GM12864 (cell line): ENCODE data around the gene HSPA9.
"Not testable (repeated sequence)": the region's sequence is repeated elsewhere in the genome, so short reads cannot be mapped to it uniquely, and the experiment has no call there.

Experiments used
- DNase-seq: peaks from one replicate; pipeline ENCODE4 v3.0.0-alpha.2; 2011; ENCODE audit warnings: low read depth
- H3K4me3 ChIP-seq: 2 replicates; pipeline ENCODE4 v1.5.1; 2011; ENCODE audit warnings: mild to moderate bottlenecking, low read depth, low read length, control low read depth
- CTCF ChIP-seq: IDR thresholded peaks from 2 replicates; pipeline ENCODE4 v1.5.1; 2011; ENCODE audit warnings: low read depth, mild to moderate bottlenecking, moderate library complexity, low read length, control low read depth, inconsistent platforms; ENCODE audit errors: missing control alignments

Gene HSPA9

GRCh38 chr5:138517437-138517836 lies 57.8 kb downstream of the HSPA9 start:
- no peak overlapping the region for H3K4me3 ChIP-seq
- no peak for TF ChIP-seq CTCF
- DNase-seq, result no peak

GRCh38 chr5:138515556-138516245 lies 59.5 kb downstream of the HSPA9 start:
- DNase-seq, result no peak
- TF ChIP-seq CTCF, result no peak

GRCh38 chr5:138514021-138514420 lies 61.2 kb downstream of the HSPA9 start:
- no peak for TF ChIP-seq CTCF
- no peak for DNase-seq
- H3K4me3 ChIP-seq, result no peak overlapping the region

More at GRCh38 chr5:138515556-138516245, 59.5 kb downstream of the HSPA9 start:
- H3K4me3 ChIP-seq, result no peak overlapping the region

GRCh38 chr5:138508958-138509357 lies 66.2 kb downstream of the HSPA9 start:
- no peak for DNase-seq
- TF ChIP-seq CTCF, result no peak
- H3K4me3 ChIP-seq, result no peak overlapping the region

- not testable (repeated sequence) for H3K4me3 ChIP-seq, DNase-seq
Observed at GRCh38 chr5:138507485-138507884, 67.7 kb downstream of the HSPA9 start.

- no peak for TF ChIP-seq CTCF
- no peak for DNase-seq
- H3K4me3 ChIP-seq, result no peak overlapping the region
Observed at GRCh38 chr5:138506370-138507306, 68.6 kb downstream of the HSPA9 start.

- TF ChIP-seq CTCF, result no peak
- DNase-seq, result no peak
- no peak overlapping the region for H3K4me3 ChIP-seq
Observed at GRCh38 chr5:138504799-138505198, 70.4 kb downstream of the HSPA9 start.
